Fibroblast of lung (primary cell): ENCODE data around the gene QPCTL. TPM values are rescaled to one million over a fixed set of nuclear protein-coding genes. Genes with fewer than 3 reads are reported as not detected.

Experiments used
- DNase-seq, 2 donors: peaks; one replicate each; pipeline versions ENCODE4 v3.0.0 to v3.0.0-alpha.2; 2010; ENCODE audit warnings: low read depth in 2 of 2
- H2AFZ ChIP-seq: 2 replicates; pipeline ENCODE4 v1.5.1; 2012; ENCODE audit warnings: low read length, control low read depth, inconsistent platforms
- H3K27ac ChIP-seq: 2 replicates; pipeline ENCODE4 v1.5.1; 2011; ENCODE audit warnings: low read length, control low read depth; ENCODE audit not compliant: insufficient read depth
- H3K27me3 ChIP-seq: 2 replicates; pipeline ENCODE4 v1.5.1; 2011; ENCODE audit warnings: mild to moderate bottlenecking, low read length; ENCODE audit not compliant: control insufficient read depth, insufficient read depth
- H3K36me3 ChIP-seq: 2 replicates; pipeline ENCODE4 v1.5.1; 2011; ENCODE audit warnings: low read length; ENCODE audit not compliant: control insufficient read depth, insufficient read depth
- H3K4me1 ChIP-seq: 2 replicates; pipeline ENCODE4 v1.5.1; 2011; ENCODE audit warnings: low read length; ENCODE audit not compliant: control insufficient read depth, insufficient read depth; ENCODE audit errors: extremely low read depth
- H3K4me2 ChIP-seq: 2 replicates; pipeline ENCODE4 v1.5.1; 2011; ENCODE audit warnings: low read length, control low read depth; ENCODE audit not compliant: insufficient read depth; ENCODE audit errors: extremely low read depth
- H3K4me3 ChIP-seq, 4 experiments: fragments of 200-600 bp in 1 of 4; sonication (generic) in 1 of 4; replicated peaks in 1 of 4; 2 replicates each; pipeline ENCODE4 v1.5.1; 2011 to 2016; ENCODE audit warnings: low read length in 4 of 4, low read depth in 3 of 4, mild to moderate bottlenecking in 3 of 4, control low read depth in 2 of 4, inconsistent platforms in 1 of 4, mixed read lengths in 1 of 4; ENCODE audit not compliant: insufficient read depth in 1 of 4; ENCODE audit errors: control extremely low read depth in 1 of 4
- H3K79me2 ChIP-seq: 2 replicates; pipeline ENCODE4 v1.5.1; 2012; ENCODE audit warnings: mild to moderate bottlenecking, low read length, inconsistent platforms; ENCODE audit not compliant: control insufficient read depth, insufficient read depth
- H3K9ac ChIP-seq: 2 replicates; pipeline ENCODE4 v1.5.1; 2011; ENCODE audit warnings: mild to moderate bottlenecking, low read length, control low read depth; ENCODE audit not compliant: insufficient read depth
- H3K9me3 ChIP-seq: 2 replicates; pipeline ENCODE4 v1.5.1; 2012; ENCODE audit warnings: low read depth, low read length; ENCODE audit not compliant: control insufficient read depth, insufficient read depth
- H4K20me1 ChIP-seq: 2 replicates; pipeline ENCODE4 v1.5.1; 2011; ENCODE audit warnings: low read length; ENCODE audit not compliant: control insufficient read depth, insufficient read depth; ENCODE audit errors: extremely low read depth
- CTCF ChIP-seq, 2 donors: IDR thresholded peaks in 1 of 2; conservative IDR thresholded peaks in 1 of 2; 1 replicate in 1 of 2; 2 replicates in 1 of 2; pipeline ENCODE4 v1.5.1; 2011 to 2012; ENCODE audit warnings: low read length in 2 of 2, control low read depth in 1 of 2, inconsistent platforms in 1 of 2, low read depth in 1 of 2, mild to moderate bottlenecking in 1 of 2
- EZH2 ChIP-seq: IDR thresholded peaks from 2 replicates; pipeline ENCODE4 v1.5.1; 2012; ENCODE audit warnings: low read length, control low read depth, mild to moderate bottlenecking; ENCODE audit errors: missing control alignments
- polyA plus RNA-seq, 2 donors: library from polyadenylated mRNA; depleted of rRNA in 1 of 2; stranded (reverse) in 1 of 2; unstranded in 1 of 2; fragments of >200 nt; gene quantifications; 2 replicates each; pipeline ENCODE4 v1.2.1, GENCODE V29; 2011 to 2012; ENCODE audit warnings: missing spikeins in 1 of 2
- total RNA-seq: library from RNA; depleted of rRNA; stranded (reverse); fragments of >200 nt; gene quantifications from 2 replicates; pipeline ENCODE4 v1.2.1, GENCODE V29; 2014

QPCTL gene
- total and polyA plus RNA-seq, 2 donors (not counting 1 experiment from before 2014, with no cell fraction given) = 5.8 to 9.4 TPM

GRCh38 chr19:45713141-45713540 is 20.7 kb downstream of the QPCTL start:
- no peak for TF ChIP-seq CTCF (conservative IDR thresholded peaks at IDR 0.05 in 1 of 2, IDR thresholded peaks at IDR 0.05 in 1 of 2; ENCODE audit: low read depth in 1 of 2, low read length in 2 of 2)
- no peak for TF ChIP-seq EZH2
- H3K27ac ChIP-seq = no peak overlapping the region
- H3K4me1 ChIP-seq = peaks cover 5% of the 10 kb centered on the region
- no peak overlapping the region for H2AFZ ChIP-seq
- no peaks in the 10 kb centered on the region for H4K20me1 ChIP-seq
- peaks cover 14% of the 10 kb centered on the region for H3K36me3 ChIP-seq
- no peak overlapping the region for H3K4me2 ChIP-seq
- no peaks in the 10 kb centered on the region for H3K27me3 ChIP-seq
- H3K9me3 ChIP-seq = no peaks in the 10 kb centered on the region
- no peak for DNase-seq
- peaks cover 22% of the 10 kb centered on the region for H3K79me2 ChIP-seq
- no peak overlapping the region for H3K9ac ChIP-seq
- no peak overlapping the region for H3K4me3 ChIP-seq

- Histone ChIP-seq H3K9me3 (no peaks in the 10 kb centered on the region), H3K36me3 (peaks cover 17% of the 10 kb centered on the region), H3K4me2 (no peak overlapping the region), H3K4me3 (no peak overlapping the region), H3K4me1 (peaks cover 6% of the 10 kb centered on the region), H4K20me1 (no peaks in the 10 kb centered on the region), H3K79me2 (peaks cover 22% of the 10 kb centered on the region), H3K9ac (no peak overlapping the region), H3K27me3 (no peaks in the 10 kb centered on the region), H2AFZ (no peak overlapping the region), H3K27ac (no peak overlapping the region)
- TF ChIP-seq CTCF (conservative IDR thresholded peaks at IDR 0.05 in 1 of 2, IDR thresholded peaks at IDR 0.05 in 1 of 2; ENCODE audit: low read depth in 1 of 2, low read length in 2 of 2) = no peak
- no peak for TF ChIP-seq EZH2
- no peak for DNase-seq
Observed at GRCh38 chr19:45715139-45715538, 22.7 kb downstream of the QPCTL start.

- peaks cover 17% of the 10 kb centered on the region for H3K36me3 ChIP-seq
- no peaks in the 10 kb centered on the region for H3K9me3 ChIP-seq
- peaks cover 6% of the 10 kb centered on the region for H3K4me1 ChIP-seq
- H3K27me3 ChIP-seq = no peaks in the 10 kb centered on the region
- H2AFZ ChIP-seq = peak overlapping the region; percentile 75
- H3K4me3 ChIP-seq = peak overlapping the region; percentile 82 to 98 (median 96)
- no peak for TF ChIP-seq CTCF (conservative IDR thresholded peaks at IDR 0.05 in 1 of 2, IDR thresholded peaks at IDR 0.05 in 1 of 2; ENCODE audit: low read depth in 1 of 2, low read length in 2 of 2)
- peak in 1 of 2 donors; percentile 36 for DNase-seq
- peak overlapping the region; percentile 62 for H3K9ac ChIP-seq
- no peaks in the 10 kb centered on the region for H4K20me1 ChIP-seq
- peaks cover 22% of the 10 kb centered on the region for H3K79me2 ChIP-seq
- H3K4me2 ChIP-seq = peak overlapping the region; percentile 100
- peak overlapping the region; percentile 74 for H3K27ac ChIP-seq
Observed at GRCh38 chr19:45716359-45717130, 24.1 kb downstream of the QPCTL start.
